Measurements from ENCODE around the gene SCYL1.
A peak's percentile ranks its signal among the peaks of the same experiment; 100 is the strongest.

Gene SCYL1

GRCh38 chr11:65493367-65494176, 31.3 kb upstream of the SCYL1 start:
- DNase-seq (ENCODE audit: low read depth): no peak

- no peak for DNase-seq (ENCODE audit: low read depth)
Measured at GRCh38 chr11:65496304-65497140, 28.4 kb upstream of the SCYL1 start.

DNA sequence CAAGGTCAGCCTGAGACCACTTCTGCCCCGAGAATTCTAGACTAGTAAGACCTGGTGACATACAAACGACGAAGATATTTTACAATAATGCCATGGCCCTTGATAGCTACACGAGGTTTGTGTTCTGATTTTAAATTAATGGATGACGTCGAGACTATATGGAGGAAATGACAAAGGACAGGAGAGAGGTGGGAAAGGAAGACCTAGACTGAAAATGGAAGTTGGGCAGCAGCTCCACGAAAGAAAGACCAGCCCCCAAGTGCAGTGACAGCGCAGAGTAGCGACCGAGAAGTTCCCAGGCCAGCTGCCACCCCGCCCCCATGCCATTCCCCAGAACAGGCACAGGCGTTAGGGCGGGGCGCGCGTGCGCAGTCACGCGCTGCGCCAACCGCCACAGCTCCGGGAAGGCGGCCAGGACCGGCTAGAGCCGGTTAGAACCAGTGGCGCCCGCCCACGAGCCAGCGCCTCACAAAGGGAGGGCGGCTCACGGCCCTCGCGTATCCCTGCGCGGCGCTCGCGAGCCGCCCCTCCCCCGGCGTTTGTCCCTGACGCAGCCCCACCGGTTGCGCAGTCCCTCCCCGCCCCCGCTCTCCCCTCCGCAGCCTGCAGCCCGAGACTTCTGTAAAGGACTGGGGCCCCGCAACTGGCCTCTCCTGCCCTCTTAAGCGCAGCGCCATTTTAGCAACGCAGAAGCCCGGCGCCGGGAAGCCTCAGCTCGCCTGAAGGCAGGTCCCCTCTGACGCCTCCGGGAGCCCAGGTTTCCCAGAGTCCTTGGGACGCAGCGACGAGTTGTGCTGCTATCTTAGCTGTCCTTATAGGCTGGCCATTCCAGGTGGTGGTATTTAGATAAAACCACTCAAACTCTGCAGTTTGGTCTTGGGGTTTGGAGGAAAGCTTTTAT, 27.5 kb upstream of the SCYL1 start:
- peak; percentile 99 for DNase-seq (ENCODE audit: low read depth)

DNA sequence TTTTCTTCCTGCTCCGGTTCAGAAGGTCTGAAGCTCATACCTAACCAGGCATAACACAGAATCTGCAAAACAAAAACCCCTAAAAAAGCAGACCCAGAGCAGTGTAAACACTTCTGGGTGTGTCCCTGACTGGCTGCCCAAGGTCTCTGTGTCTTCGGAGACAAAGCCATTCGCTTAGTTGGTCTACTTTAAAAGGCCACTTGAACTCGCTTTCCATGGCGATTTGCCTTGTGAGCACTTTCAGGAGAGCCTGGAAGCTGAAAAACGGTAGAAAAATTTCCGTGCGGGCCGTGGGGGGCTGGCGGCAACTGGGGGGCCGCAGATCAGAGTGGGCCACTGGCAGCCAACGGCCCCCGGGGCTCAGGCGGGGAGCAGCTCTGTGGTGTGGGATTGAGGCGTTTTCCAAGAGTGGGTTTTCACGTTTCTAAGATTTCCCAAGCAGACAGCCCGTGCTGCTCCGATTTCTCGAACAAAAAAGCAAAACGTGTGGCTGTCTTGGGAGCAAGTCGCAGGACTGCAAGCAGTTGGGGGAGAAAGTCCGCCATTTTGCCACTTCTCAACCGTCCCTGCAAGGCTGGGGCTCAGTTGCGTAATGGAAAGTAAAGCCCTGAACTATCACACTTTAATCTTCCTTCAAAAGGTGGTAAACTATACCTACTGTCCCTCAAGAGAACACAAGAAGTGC, 26.7 kb upstream of the SCYL1 start:
- DNase-seq (ENCODE audit: low read depth): peak; percentile 33

DNA sequence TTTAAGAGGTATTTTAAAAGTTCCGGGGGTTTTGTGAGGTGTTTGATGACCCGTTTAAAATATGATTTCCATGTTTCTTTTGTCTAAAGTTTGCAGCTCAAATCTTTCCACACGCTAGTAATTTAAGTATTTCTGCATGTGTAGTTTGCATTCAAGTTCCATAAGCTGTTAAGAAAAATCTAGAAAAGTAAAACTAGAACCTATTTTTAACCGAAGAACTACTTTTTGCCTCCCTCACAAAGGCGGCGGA, 26.2 kb upstream of the SCYL1 start:
- no peak for DNase-seq (ENCODE audit: low read depth)

DNA sequence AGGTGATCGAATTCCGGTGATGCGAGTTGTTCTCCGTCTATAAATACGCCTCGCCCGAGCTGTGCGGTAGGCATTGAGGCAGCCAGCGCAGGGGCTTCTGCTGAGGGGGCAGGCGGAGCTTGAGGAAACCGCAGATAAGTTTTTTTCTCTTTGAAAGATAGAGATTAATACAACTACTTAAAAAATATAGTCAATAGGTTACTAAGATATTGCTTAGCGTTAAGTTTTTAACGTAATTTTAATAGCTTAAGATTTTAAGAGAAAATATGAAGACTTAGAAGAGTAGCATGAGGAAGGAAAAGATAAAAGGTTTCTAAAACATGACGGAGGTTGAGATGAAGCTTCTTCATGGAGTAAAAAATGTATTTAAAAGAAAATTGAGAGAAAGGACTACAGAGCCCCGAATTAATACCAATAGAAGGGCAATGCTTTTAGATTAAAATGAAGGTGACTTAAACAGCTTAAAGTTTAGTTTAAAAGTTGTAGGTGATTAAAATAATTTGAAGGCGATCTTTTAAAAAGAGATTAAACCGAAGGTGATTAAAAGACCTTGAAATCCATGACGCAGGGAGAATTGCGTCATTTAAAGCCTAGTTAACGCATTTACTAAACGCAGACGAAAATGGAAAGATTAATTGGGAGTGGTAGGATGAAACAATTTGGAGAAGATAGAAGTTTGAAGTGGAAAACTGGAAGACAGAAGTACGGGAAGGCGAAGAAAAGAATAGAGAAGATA, 25.7 kb upstream of the SCYL1 start, which contains the start of gene MALAT1:
Gene MALAT1 (plus strand): TSS at position 69 of the 736 bp plus-strand sequence.
- DNase-seq (ENCODE audit: low read depth): peak; percentile 82

GRCh38 chr11:65499713-65500386, 25.0 kb upstream of the SCYL1 start:
- DNase-seq (ENCODE audit: low read depth): no peak

DNA sequence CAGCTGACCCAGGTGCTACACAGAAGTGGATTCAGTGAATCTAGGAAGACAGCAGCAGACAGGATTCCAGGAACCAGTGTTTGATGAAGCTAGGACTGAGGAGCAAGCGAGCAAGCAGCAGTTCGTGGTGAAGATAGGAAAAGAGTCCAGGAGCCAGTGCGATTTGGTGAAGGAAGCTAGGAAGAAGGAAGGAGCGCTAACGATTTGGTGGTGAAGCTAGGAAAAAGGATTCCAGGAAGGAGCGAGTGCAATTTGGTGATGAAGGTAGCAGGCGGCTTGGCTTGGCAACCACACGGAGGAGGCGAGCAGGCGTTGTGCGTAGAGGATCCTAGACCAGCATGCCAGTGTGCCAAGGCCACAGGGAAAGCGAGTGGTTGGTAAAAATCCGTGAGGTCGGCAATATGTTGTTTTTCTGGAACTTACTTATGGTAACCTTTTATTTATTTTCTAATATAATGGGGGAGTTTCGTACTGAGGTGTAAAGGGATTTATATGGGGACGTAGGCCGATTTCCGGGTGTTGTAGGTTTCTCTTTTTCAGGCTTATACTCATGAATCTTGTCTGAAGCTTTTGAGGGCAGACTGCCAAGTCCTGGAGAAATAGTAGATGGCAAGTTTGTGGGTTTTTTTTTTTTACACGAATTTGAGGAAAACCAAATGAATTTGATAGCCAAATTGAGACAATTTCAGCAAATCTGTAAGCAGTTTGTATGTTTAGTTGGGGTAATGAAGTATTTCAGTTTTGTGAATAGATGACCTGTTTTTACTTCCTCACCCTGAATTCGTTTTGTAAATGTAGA, 24.3 kb upstream of the SCYL1 start:
- peak; percentile 30 for DNase-seq (ENCODE audit: low read depth)

DNA sequence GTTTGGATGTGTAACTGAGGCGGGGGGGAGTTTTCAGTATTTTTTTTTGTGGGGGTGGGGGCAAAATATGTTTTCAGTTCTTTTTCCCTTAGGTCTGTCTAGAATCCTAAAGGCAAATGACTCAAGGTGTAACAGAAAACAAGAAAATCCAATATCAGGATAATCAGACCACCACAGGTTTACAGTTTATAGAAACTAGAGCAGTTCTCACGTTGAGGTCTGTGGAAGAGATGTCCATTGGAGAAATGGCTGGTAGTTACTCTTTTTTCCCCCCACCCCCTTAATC, 23.8 kb upstream of the SCYL1 start:
- no peak for DNase-seq (ENCODE audit: low read depth)

GRCh38 chr11:65501472-65502273, 23.2 kb upstream of the SCYL1 start:
- no peak for DNase-seq (ENCODE audit: low read depth)

DNA sequence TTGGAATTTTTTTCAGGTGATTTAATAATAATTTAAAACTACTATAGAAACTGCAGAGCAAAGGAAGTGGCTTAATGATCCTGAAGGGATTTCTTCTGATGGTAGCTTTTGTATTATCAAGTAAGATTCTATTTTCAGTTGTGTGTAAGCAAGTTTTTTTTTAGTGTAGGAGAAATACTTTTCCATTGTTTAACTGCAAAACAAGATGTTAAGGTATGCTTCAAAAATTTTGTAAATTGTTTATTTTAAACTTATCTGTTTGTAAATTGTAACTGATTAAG, 22.7 kb upstream of the SCYL1 start:
- DNase-seq (ENCODE audit: low read depth): no peak

DNA sequence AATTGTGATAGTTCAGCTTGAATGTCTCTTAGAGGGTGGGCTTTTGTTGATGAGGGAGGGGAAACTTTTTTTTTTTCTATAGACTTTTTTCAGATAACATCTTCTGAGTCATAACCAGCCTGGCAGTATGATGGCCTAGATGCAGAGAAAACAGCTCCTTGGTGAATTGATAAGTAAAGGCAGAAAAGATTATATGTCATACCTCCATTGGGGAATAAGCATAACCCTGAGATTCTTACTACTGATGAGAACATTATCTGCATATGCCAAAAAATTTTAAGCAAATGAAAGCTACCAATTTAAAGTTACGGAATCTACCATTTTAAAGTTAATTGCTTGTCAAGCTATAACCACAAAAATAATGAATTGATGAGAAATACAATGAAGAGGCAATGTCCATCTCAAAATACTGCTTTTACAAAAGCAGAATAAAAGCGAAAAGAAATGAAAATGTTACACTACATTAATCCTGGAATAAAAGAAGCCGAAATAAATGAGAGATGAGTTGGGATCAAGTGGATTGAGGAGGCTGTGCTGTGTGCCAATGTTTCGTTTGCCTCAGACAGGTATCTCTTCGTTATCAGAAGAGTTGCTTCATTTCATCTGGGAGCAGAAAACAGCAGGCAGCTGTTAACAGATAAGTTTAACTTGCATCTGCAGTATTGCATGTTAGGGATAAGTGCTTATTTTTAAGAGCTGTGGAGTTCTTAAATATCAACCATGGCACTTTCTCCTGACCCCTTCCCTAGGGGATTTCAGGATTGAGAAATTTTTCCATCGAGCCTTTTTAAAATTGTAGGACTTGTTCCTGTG, 22.1 kb upstream of the SCYL1 start:
- DNase-seq (ENCODE audit: low read depth): no peak

DNA sequence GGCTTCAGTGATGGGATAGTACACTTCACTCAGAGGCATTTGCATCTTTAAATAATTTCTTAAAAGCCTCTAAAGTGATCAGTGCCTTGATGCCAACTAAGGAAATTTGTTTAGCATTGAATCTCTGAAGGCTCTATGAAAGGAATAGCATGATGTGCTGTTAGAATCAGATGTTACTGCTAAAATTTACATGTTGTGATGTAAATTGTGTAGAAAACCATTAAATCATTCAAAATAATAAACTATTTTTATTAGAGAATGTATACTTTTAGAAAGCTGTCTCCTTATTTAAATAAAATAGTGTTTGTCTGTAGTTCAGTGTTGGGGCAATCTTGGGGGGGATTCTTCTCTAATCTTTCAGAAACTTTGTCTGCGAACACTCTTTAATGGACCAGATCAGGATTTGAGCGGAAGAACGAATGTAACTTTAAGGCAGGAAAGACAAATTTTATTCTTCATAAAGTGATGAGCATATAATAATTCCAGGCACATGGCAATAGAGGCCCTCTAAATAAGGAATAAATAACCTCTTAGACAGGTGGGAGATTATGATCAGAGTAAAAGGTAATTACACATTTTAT, 21.4 kb upstream of the SCYL1 start:
- DNase-seq (ENCODE audit: low read depth): no peak

GRCh38 chr11:65503949-65504673, 20.8 kb upstream of the SCYL1 start:
- DNase-seq (ENCODE audit: low read depth): no peak

- DNase-seq (ENCODE audit: low read depth): no peak
Measured at GRCh38 chr11:65504674-65505465, 20.0 kb upstream of the SCYL1 start.

DNA sequence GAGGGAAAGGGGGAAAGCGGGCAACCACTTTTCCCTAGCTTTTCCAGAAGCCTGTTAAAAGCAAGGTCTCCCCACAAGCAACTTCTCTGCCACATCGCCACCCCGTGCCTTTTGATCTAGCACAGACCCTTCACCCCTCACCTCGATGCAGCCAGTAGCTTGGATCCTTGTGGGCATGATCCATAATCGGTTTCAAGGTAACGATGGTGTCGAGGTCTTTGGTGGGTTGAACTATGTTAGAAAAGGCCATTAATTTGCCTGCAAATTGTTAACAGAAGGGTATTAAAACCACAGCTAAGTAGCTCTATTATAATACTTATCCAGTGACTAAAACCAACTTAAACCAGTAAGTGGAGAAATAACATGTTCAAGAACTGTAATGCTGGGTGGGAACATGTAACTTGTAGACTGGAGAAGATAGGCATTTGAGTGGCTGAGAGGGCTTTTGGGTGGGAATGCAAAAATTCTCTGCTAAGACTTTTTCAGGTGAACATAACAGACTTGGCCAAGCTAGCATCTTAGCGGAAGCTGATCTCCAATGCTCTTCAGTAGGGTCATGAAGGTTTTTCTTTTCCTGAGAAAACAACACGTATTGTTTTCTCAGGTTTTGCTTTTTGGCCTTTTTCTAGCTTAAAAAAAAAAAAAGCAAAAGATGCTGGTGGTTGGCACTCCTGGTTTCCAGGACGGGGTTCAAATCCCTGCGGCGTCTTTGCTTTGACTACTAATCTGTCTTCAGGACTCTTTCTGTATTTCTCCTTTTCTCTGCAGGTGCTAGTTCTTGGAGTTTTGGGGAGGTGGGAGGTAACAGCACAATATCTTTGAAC, 19.2 kb upstream of the SCYL1 start:
- DNase-seq (ENCODE audit: low read depth): no peak
